GM23248 (cell line): ENCODE measurements around the gene CNKSR1.

Source experiments
- EZH2 ChIP-seq: fragments of 200-600 bp; sonication (generic); IDR thresholded peaks from 2 replicates; pipeline ENCODE4 v1.6.1; 2018; ENCODE audit warnings: antibody characterized with exemption, mild to moderate bottlenecking; ENCODE audit not compliant: insufficient read depth, poor library complexity, severe bottlenecking
- EZH2phosphoT487 ChIP-seq: fragments of 200-600 bp; sonication (generic); IDR thresholded peaks from 2 replicates; pipeline ENCODE4 v1.6.1; 2018; ENCODE audit warnings: antibody characterized with exemption, moderate library complexity, mild to moderate bottlenecking, low read depth; ENCODE audit not compliant: insufficient read depth

DNA sequence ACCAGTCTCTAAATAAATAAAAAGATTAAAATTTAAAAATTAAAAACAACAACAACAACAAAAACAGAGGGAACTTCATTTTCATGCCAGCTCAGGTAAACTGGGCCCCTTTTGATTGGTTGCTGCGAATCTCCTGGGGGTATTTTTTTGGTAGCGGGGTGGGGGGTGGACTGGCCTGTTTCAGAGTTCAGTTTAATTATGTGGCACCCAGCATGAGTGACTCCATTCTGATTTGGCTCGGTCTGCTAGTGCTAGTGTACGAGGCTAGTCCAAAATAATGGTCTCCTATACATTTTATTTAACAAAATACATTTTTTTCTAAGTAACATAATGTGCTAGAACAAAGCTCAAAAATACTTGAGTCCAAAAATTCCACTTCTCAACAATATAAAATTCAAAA lies 47.5 kb upstream of the CNKSR1 start:
- TF ChIP-seq EZH2phosphoT487 (no peak), EZH2 (no peak)
